22Rv1 (cell line): ENCODE results near the gene ITGA8.

Experiments used
- CTCF ChIP-seq: fragments of 450-650 bp; IDR thresholded peaks from 2 replicates; pipeline ENCODE4 v1.5.1; 2017; ENCODE audit warnings: mild to moderate bottlenecking
- ZFX ChIP-seq: fragments of 450-650 bp; IDR thresholded peaks from 2 replicates; pipeline ENCODE4 v1.6.1; 2017; ENCODE audit warnings: antibody characterized with exemption, borderline replicate concordance

DNA sequence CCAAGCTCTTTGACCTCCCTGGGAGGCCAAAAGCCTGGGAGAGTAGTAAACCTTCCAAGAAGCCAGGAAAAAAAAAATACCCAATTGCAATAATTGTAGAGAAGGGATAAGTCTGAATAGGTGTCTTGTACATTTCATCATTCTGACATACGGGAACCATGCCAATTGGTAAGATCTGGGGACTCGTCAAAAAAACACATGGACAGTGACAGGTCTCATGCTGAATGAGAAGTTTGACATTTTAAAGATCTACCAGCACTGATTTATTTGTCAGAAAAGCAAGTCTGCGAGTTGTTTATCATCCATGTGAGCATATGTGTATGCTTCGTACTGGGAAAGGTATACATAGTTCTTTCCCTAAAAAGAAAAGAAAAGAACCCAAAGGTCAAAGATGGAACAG is 4.1 kb upstream of the ITGA8 start:
- TF ChIP-seq CTCF: no peak
- TF ChIP-seq ZFX: no peak
